GM18858 (cell line): ENCODE results near the gene UXT.

Source experiments
- ATAC-seq: cut with Tn5 transposase; IDR thresholded peaks from one replicate; pipeline ENCODE4 v1.9.1; 2021; ENCODE audit not compliant: unreplicated experiment

Gene UXT

GRCh38 chrX:47649781-47650163 is 9.2 kb downstream of the UXT start:
- no peak for ATAC-seq

DNA sequence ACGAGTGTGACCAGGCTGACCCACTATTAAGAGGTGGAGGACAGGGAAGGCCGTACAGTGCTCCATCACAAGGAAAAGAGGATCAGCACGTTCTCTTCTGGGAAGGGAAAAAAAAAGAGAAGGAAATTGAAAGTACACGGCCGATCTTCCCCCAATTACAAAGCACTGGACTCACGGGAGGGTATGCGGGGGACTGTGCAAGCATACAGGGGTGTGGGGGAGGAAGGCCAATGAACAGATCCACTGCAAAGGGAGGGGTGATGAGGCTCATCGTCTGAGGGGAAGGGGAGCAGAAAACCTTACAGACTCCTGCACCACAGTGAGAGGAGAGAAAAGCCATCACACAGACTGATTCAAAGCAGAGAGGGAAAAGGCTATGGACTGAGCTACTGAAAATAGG is 9.7 kb downstream of the UXT start:
- ATAC-seq: no peak

DNA sequence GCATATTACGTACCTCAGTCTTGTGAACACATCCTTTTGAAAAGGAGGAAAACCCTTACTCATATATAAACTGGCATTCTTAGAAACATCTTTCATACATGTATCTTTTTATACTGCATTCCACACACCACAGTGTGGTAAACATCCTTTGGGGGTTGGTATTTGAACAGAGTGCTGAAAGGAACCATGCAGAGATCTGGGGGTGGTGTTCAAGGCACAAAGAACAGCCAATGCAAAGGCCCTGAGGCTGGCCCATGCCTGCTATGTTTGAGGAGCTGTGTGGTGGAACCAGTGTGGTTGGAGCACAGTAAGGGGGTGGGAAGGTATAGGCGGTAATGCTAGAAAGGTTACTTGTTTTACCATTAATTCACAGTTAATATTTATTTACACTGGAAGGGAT is 10.6 kb downstream of the UXT start:
- no peak for ATAC-seq

DNA sequence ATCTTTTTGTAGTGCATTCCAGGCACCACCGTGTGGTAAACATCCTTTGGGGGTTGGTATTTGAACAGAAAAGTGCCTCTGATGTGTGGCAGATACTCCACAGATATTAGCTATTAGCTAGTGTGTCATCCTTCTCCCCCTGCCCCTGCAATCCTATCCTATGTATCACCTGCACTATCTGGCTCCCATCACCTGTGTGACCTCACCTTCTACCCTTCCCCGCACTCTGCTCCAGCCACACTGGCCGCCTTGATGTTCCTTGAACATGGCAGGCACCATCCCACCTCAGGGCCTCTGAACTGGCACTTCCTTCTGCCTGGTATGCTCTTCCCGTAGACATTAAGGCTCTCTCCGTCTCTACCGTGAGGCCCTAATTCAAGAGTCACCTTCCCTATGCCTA is 12.3 kb downstream of the UXT start:
- ATAC-seq: no peak

DNA sequence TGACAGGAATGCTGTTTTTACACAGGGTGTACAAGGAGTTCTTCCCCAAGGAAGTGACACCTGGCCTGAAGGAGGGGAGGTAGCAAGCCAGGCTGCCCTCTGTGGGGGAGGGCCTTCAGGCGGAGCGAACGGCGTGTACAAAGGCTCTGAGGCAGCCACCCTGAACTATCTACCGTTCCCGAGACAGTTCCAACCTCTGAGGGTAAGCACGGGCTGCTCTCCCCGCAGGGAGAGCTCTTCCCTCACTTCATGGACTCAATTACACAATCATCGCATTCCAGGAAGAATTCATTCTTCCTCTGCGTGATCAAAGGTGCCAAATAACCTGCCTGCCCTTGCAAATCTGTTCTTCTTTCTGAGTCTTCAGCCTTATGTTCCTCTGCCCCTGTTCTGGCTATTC is 13.4 kb downstream of the UXT start:
- ATAC-seq: no peak

- ATAC-seq: no peak
Measured at GRCh38 chrX:47644557-47645091, 14.4 kb downstream of the UXT start.

GRCh38 chrX:47643926-47644325 is 15.1 kb downstream of the UXT start:
- ATAC-seq: no peak

DNA sequence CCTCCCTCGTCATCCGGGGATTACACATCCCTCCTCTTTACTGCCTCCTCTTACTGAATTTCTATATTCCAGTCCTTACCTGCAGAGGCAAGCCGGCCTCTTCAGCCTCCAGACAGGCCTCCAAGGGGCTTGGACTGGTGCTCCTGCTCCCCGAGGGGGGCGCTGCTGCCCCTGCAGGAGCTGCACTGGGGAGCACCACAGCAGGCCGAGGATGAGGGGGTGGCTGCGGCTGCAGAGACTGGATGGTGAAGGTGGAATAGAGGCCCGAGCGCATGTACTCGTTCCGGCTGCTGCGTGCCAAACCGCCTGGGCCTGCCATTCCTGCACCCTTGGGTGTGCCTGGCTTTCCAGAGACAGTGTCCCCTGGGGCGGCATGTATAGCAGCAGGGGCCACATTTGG is 20.2 kb downstream of the UXT start:
- no peak for ATAC-seq

DNA sequence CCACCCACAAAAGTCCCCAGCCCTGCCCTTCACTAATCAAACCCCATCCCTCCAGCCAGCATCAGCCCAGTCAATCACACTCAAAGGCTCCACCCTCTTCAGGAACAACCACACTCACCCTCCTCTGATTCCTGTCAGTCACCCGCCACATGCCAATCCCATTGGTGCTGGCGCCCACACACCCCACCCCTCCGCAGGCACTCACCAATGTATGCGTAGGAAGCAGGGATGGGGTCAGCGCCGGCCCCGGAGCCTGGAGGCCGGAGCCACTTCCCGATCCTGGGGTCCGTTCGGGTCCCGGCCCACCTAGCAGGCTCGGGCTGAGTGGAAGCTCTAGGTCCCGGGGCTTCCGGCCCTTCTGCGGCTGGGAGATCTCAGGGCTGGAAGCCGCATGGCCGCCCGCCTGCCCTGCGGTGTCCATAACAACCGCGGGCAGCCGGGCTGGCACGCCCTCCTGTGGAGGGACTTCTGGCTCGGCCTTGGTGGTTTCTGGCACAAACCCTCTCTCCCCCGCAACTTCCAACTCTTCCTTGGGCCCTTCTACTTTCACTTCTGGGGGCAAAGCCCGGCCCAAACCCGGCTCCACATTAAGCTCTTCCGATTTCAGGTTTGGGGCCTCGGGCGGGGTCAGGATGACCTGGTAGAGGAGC is 21.3 kb downstream of the UXT start:
- peak; percentile 71 for ATAC-seq

- ATAC-seq: no peak
Measured at GRCh38 chrX:47634871-47635575, 24.0 kb downstream of the UXT start.

DNA sequence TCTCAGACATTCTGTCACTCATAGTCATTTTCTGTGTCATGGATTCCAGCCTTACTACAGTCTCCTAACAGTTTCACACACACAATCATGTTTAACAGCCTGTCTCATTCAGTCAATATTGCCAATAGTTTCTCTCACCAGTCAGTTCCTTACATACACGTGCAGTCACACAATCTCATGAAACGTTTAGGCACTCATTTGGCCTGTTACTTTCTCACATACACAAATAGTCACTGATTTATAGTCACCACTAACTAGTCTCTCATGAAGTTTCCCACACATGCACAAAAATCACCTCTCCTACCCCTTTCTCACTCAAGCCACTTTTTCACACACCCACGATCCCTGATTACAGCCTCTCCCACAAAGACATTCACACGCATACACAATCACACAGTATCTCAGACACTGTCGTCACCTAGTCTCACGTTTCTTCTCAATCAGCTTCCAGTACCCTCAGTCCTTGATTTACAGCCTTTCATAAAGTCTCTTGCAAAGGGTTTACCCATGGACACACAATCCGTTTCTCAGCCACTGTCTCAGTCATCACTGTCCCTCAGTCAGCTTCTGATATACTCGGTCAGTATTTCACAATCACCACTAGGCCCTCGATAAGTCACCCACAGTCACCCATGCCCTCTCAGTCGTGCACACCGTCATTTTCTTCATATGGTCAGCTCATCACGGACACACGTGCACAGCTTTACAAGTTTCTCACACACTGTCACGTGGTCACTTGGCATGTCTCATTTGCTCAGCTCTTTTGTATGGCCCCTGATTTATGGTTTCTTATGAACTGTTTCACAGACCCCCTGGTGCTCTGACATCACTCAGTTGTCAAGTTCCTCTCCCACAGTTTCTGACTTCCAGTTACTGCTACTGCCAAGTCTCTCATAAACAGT is 25.0 kb downstream of the UXT start:
- no peak for ATAC-seq

GRCh38 chrX:47632666-47633065 is 26.3 kb downstream of the UXT start:
- no peak for ATAC-seq

- ATAC-seq: no peak
Measured at GRCh38 chrX:47631676-47632075, 27.3 kb downstream of the UXT start.

- ATAC-seq: no peak
Measured at GRCh38 chrX:47629419-47630200, 29.4 kb downstream of the UXT start, which contains the start of gene CFP. Gene CFP, minus strand, starts transcription at chrX:47629930. Its CDS starts 86 bp downstream, at chrX:47629844.

DNA sequence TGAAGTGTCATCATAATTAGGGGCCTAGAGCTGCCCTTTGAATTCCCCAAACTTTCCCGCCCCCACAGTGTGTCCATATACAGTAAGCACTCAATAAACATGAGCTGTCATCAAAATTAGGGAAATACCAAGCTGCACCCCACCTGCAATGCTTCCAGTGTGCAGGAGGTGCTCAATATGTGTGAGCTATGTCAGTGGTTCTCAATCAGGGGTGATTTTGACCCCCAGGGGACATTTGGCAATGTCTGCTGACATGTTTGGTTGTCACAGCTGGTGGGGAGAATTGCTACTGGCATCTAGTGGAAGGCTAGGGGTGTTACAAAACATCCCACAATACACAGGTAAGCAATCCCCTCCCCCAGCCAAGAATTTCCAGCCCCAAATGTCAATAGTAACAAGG is 30.0 kb downstream of the UXT start:
- ATAC-seq: no peak

DNA sequence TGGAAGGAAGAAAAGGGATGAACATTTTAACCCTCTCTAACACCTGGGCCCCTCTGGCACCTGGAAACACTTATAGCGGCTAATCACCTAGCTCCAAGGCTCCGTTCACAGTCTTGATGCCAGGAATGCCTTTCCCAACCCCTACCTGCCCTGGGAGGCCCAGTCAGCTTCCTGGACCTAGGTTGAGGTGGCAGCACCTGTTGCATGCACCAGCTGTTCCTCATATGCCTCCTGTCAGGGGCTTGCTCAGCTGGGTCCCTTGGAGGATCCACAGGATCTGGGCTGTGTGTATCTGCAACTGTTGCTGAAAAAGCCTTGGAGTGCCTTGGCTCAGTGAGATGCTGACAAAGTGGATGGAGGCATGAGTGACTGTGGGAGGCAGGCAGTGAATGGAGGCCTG is 33.6 kb downstream of the UXT start:
- no peak for ATAC-seq

GRCh38 chrX:47623540-47624027 is 35.4 kb downstream of the UXT start:
- no peak for ATAC-seq

- ATAC-seq: no peak
Measured at GRCh38 chrX:47621851-47622250, 37.1 kb downstream of the UXT start.

DNA sequence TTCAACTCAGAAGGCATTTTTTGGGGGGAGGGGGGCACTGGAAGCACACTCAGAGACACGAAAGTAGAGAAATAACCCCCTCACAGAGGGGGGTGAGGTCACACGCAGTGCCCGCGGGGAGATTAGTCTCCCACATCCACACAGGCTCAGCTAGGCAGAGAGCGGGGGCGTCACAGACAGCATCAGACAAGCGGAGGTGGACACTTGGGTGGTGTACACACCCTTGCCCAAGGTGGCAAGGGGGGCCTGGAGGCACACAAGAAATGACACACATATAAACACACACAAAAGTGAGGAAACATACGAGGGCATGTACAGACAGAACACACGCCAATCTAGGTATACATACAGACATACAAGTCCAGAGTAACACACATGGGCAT is 38.7 kb downstream of the UXT start:
- ATAC-seq: no peak

DNA sequence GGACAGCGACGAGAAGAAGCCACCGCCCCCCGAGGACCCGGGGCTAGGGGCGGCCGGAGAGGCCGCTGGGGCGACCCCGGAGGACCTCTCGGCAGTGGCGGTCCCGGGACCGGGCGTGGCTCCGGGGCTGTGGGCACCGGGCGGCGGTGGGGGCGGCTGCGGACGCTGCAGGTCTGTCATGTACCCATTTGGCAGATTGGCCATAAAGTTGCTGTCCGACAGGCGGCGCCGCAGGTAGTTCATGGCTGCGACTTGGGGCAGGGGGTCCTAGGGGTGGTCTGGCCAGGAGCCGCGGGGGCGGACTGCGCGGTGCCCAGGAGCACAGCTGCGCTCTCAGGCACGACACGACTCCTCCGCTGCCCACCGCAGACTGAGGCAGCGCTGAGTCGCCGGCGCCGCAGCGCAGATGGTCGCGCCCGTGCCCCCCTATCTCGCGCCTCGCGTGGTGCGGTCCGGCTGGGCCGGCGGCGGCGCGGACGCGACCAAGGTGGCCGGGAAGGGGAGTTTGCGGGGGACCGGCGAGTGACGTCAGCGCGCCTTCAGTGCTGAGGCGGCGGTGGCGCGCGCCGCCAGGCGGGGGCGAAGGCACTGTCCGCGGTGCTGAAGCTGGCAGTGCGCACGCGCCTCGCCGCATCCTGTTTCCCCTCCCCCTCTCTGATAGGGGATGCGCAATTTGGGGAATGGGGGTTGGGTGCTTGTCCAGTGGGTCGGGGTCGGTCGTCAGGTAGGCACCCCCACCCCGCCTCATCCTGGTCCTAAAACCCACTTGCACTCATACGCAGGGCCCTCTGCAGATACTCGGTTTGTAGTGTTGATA is 39.3 kb downstream of the UXT start, which contains the start of gene SYN1:
SYN1 (minus strand) TSS at position 372 of the 817 bp plus-strand sequence; CDS start at position 243, 129 bp downstream.
- ATAC-seq: peak; percentile 60
